Activated CD4-positive, alpha-beta T cell treated with anti-CD3 and anti-CD28 coated beads for 48 hours (primary cell): ENCODE measurements around the gene VSTM2L.
A peak's percentile ranks its signal among the peaks of the same experiment; 100 is the strongest.

Experiments
- DNase-seq: peaks from one replicate; pipeline ENCODE4 v3.0.0-alpha.2; 2020

Gene VSTM2L

DNA sequence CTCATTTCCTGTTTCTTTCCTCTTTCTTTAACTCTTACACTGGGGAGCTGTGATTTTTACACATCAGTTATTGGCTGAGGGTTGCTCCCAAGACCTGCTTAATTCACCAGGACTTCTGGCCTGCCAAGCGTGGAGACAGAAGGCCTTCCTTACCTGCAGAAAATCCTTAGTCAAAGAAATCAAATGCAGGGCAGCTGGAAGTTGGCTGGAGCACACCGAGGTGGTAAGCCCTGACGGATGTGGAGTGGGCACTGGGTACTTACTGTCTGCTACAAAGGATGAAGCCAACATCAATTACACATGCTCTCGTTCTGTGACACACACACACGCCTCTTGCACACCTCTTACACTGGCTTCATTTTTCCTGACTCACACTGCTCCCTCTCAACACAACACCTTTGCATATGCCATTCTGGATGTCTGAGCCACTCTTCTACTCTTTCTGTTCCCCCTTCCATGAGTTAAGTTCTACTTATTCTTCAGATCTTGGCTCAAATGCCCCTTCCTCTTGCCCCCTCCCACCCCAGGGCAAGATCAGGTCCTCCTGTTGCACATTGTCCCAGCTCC is 68.7 kb downstream of the VSTM2L start:
- DNase-seq: no peak

DNA sequence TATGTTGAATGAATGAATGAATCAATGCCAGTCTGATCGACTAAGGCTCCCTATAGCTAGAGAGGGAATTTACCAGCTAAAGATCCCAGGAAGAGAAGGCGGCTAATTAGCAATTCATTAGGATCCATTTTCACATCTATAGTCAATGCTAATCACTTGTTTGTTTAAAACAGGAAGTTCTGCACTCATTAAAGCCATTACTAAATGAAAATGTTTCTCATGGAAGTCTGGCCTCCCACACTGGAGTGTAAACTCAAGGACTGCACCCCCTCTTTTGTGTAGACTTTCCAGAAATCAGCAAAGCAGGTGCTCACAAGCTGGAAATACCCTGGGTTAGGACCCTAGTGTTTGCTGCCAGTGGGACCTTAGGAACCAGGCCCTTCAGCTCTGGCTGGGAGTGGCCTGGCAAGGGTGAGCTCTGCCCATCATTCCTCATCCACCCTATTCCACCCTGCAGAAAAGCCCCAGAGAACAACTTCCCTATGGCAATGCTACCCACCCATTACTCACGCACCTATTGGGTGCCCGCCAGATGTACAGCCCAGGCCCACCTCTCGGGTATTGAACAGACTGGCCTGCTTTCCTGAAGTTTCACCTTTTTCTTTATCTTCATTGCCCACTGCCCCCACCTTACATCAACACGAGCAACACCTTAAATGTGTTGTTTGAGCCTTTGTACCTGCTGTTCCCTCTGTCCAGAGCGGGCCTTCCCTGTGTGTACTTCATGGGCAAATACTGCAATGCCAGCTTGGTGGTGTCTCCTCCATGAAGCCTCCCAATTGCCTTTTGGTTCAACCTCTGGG is 69.5 kb downstream of the VSTM2L start:
- no peak for DNase-seq

DNA sequence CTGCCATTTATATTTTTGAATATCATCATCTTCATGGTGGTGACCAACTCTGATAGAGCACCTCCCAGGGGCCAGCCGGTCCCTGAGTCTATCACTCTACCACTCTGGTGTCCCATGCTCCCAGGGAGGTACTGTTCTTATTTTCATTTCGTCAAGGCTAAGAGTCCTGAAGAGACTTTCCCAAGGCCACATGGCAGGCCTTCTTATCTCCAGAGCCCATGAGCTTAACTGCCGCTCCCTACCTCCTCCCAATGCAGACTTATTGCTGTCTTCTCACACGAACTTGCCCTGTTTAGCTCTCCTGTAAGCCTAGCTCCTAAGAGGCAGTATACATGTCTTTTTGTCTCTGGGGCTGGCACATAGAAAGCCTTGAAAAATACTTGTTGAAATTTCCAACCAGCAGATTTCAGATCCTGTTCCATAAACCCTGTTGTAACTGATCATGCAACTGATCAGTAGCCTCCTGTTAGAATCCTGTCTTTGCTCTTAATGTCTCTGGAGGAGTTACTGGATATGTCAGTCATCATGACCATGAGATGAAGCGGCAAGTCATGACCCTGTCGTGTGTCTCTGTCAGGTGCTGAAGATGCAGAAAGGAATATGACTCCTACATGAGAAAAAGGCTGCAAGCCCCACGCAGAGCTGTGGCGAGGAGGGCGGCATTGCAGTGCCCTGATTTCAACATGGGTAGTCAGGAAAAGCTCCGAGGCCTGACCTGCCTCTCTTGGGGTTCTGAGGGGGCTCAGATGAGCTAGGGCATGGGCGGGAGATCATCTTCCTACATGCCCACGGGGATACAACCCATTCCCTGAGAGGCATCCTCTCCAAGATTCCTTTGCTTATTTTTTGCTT is 70.4 kb downstream of the VSTM2L start:
- no peak for DNase-seq

DNA sequence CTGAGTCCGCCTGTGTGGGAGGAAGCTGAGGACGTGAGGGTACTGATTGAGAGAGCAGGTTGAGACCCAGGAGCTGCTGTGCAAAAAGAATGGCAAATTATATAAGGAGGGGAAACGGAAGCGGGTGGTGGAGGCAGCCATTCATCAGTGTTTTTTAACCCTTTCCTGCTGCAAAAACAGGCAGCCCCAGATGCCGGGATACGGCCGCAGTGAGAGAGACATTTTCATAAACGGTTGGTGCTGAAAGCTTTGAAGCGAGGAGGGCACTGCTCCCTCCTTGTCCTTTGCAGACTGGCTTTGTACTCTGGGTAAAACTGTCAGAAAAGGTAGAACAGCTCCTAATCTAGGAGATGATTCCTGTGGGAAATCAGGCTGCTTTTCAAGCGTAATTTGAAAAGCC is 74.0 kb downstream of the VSTM2L start:
- DNase-seq: no peak

GRCh38 chr20:37977338-37977737 is 74.4 kb downstream of the VSTM2L start:
- DNase-seq: no peak

- DNase-seq: no peak
Observed at GRCh38 chr20:37977786-37978185, 74.9 kb downstream of the VSTM2L start.

DNA sequence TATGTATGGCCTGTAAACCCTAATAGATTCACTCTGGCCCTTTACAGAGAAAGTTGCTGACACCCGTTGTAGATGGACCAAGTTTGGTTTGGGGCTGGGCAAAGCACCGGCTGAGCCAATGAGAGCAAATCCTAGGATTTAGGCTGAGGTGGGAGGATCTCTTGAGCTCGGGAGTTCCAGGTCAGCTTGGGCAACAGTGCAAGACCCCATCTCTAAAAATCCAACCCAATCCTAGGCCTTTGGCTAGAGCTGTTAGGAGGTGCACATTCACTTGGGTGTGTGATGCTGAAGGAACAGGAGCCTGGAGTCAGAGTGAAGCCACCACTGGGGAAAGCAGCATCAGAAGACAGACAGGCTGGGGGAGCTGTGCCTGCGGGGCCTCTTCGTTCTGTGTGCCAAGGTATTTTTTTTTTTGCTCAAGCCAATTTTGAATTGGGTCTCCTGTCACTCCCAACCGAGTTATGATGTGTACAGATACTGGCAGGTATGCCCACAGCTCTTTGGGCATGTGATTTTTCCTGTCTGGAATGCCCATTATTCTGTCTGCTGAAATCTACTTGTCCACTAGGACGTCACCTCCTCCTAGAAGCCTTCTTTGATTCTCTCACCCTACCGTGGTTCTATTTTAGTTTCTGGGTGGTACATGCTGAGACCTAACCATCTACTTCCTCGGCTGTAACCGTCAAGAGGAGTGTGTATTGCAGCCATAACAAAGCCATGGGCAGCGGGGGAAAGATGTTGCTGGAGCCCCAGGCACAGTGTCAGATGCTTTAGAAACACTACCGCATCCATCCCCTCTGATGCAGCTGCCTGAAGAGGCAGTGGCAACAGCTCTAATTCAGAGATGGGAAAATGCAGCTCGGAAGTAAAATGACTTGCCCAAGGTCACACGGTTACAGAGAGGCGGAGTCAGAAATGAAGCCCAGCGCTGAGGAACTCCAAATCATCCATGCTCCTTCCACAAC is 76.4 kb downstream of the VSTM2L start:
- DNase-seq: no peak

DNA sequence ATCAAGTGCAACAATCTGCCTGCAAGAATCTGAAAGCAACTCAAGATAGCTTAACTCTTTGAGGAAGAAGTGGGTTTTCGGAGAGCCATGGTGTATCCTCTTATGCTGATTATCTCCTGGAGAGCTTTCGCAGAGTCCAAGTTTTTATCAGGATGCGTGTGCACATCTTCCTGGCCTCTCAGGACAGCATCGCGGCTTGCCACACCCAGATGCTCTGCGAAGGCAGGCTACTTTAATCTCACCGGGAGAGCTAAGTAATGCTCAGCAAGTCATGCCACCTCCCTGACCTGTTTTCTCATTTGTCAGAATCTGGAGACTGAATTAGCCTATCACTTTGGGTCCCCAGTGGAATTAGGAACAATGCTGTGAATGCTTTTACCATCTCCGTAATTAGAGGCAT is 77.5 kb downstream of the VSTM2L start:
- DNase-seq: no peak

DNA sequence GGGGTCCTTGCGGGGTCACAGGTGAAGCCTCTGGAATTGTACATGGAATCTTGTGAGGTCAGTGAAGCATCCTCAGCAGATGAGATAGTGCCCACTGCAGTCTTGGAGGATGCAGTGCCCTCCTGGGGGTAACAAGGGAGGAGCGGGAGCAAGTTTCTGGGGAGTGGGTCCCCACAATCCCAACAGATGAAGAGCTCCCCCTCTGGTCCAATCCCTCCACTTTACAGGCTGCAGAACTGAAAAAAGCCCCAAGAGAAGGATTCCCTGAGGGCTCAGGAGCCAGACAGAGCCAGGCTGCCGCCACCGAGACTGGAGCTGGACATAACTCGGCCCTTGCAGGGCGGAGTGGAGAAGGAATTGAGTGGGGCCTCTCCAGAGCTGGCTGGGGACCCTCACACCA is 77.9 kb downstream of the VSTM2L start:
- no peak for DNase-seq

GRCh38 chr20:37981568-37981967 is 78.6 kb downstream of the VSTM2L start:
- no peak for DNase-seq

DNA sequence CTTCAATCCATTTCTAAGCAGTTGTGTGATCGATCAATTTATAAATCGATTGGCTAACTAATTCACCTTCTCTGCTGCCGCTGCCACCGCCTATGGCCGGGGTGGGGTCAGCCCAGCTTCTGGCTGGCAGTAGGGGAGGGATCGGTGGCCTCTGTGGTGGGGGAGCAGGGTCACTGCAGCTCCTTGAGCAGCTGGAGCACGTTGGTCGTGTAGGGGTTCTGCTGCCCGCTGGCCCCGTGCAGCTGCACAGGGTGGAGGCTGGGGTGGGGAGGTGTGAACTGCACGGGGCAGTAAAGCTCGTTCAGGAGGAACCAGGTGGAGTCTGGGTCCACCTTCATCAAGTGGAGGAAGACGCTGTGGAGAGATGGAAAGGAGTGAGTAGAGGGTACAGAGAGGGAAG is 80.4 kb downstream of the VSTM2L start:
- DNase-seq: no peak

DNA sequence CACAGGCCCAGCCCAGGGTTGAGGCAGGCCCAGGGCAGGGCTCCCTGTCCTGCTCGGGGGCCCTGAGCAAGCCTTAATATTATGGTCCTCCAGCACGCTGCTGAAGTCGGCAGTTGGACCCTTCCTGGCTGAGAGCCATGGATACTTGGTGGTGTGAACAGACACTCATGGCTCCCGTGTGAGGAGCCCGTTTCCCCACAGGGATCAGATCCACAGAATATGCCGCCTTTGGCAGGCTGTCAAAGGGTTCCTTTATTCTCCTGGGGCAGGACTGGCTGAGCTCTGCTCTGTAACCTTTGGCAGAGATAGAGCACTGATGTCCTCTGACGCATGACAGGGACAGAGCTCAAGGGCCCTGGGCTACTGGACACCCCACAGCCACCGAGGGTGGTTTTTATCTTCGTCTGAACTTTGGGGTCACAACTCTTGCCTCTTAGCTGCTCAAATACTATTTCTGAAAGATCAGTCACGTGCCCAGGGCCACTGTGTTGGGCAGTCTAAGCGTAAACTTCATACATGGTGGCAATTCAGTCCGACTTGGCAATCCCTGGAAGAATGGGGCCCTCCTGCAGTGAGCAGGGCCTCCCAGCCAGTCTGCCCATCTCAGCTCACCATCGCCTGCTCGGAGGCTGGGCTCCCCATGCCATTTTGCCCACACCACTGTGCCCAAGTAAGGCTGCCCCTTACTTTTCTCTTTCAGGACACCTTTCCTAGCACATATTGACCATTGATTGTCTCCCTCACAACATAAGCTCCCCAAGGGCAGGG is 81.3 kb downstream of the VSTM2L start:
- no peak for DNase-seq

DNA sequence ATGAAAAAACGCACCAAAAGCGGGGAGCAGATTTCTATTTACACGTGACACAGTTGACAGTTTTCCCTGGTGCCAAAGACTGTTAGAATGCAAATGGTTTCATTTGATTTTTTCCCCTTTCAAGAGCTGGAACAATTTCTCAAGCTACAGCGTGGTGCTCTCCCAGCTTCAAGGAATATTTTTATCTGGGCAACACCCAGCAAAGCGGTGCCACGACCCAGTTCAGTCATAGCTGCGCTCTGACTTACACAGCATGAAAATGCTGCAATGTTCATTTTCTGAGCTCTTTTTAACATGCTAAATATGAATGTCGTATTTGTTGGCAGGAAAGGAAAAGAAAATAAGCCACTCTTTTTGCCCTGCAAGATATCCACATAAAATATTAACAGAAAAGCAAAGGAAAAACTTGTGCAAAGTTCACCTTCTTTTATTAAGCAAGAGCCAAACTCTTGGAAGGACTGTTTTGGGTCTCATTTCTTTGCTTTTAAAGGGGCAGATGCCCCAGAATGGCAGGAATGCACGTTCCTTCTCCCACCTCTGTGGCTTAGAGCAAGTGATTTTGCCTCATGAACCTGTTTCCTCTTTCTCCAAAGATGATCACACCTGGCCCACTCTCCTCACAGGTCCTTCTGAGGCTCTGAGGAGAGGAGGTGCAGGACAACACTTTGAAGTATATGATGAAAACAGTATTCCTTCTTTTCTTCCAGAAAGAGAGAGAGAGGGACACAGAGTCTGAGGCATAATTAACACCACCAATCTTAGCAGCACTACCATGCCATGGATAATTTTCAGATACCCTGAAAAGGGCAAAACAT is 83.3 kb downstream of the VSTM2L start:
- DNase-seq: no peak

DNA sequence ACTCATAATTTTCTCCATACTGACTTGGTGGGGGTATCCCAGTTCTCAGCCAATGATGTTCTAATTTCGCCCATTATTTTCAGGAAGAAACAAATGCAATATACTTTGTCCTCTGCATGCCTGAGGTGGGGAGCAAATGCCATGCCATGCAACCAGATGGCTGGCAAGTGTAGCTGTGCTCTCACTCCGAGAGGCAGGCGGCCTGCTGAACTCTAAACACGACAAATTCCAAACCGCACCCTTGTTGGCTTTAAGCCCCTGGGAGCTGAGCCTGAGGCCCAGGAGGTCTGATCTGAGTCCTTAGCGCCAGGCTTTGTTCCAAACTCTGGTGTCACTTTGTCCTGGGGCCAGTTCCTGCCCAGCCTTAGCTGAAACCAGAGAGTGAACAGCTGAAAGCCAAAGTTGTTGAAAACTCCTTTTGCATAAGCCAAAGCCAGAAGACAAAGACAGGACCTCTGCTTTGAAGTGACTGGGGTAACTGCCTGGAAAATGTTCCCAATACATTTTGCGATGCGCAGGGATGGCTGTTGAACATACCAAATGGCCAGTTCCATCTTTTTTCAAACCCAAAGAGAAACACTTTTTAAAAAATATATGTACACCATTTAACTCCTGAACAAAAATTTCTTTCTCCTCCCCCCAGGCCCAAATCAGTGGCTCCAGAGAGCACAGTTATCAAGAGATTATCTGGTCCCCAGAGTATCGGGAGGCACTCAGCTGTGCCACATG is 84.1 kb downstream of the VSTM2L start:
- no peak for DNase-seq

DNA sequence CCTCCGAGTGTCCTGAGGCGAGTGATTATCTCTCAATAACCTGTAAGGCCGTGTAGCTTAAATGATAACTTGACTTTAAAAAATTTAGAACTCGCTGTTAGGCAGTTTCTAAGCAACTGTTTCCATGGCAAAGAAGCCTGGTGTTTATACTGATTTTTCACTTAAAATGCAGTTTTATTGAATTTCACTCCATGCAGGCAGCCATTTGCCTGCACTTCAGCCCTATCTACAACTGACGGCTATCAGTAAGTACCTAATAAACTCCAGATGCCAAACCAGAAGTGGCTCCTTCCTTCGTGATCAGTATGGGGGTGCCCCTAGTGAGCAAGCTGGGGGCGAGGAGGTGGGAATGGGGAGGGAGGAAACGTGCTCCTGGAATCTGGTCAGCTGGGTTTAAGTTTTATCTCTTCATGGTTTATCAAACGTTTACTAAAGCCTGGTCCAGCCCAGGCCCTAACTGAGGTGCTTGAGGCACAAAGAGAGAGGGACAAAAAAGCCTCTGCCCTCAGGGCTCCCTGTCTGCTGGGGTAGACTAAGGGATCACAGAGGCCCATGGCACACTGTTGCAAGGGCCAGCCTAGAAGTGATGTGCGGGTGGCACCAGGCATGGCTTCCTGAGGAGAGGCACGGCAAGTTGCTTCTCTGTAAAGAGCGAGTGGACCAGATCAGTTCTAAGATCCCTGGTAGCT is 84.8 kb downstream of the VSTM2L start:
- no peak for DNase-seq

- no peak for DNase-seq
Observed at GRCh38 chr20:37988306-37988954, 85.5 kb downstream of the VSTM2L start.

- DNase-seq: no peak
Observed at GRCh38 chr20:37989601-37990295, 86.8 kb downstream of the VSTM2L start.

GRCh38 chr20:37990571-37991151 is 87.7 kb downstream of the VSTM2L start:
- peak; percentile 78 for DNase-seq
